Measurements from ENCODE around the gene SUDS3. TPM values are rescaled to one million over a fixed set of nuclear protein-coding genes. Genes with fewer than 3 reads are reported as not detected.
A peak's percentile ranks its signal among the peaks of the same experiment; 100 is the strongest.

Gene SUDS3
- total and polyA plus RNA-seq, 4 donors, result 10.9 to 106 (median 17.8) TPM

DNA sequence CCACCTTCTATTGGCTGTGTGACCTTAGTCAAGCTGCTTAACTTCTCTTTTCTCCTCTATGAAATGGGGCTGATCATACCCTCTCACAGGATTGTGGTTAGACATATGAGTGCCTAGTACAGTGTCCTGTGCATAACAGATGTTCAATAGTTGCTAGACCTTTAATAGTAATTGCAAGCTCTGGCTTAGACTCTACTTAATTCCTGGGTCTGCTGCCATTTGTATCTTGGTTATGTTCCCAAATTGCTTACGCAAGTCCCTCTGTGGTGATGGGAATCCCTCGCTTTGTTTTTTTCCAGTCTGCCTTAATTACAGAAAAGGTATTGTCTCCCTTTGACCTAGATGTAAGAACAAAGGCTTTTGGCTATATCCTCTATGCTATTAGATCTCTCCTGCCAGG lies 15.1 kb downstream of the SUDS3 start:
- no peak for ATAC-seq (ENCODE audit: insufficient read depth, low FRiP score)
- H3K36me3 ChIP-seq (ENCODE audit: control insufficient read depth in 4 of 4, insufficient read depth in 4 of 4, low read length in 4 of 4), result peaks cover 43 to 59% (median 48%) of the 10 kb centered on the region in 4 donors

DNA sequence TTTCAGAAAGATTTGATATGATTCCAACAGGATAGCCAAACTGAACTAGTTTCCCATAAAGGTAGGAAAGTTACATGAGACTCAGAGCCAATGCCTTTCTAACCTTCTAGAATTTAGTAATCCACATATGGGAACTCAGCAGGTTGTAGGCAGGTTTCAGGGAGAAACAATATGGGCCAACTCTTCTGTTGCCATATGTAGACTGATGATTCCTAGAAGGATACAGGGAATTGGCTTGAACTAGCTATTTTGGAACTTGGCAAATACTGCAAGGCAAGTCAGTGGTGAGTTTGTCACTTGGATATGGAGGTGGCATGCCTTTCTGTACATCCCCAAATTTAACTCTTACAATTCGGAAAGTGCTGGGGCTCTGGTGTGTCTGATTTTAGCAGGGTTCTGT lies 15.5 kb downstream of the SUDS3 start:
- H3K27ac ChIP-seq (ENCODE audit: low read depth in 1 of 2, low read length in 1 of 2), result no peak overlapping the region
- no peak for DNase-seq
- no peaks in the 10 kb centered on the region for H3K4me1 ChIP-seq (ENCODE audit: control insufficient read depth in 5 of 5, insufficient read depth in 5 of 5, low read length in 5 of 5)
- ATAC-seq (ENCODE audit: insufficient read depth, low FRiP score), result no peak
- H3K9ac ChIP-seq (ENCODE audit: insufficient read depth in 1 of 2, low read length in 2 of 2), result no peak overlapping the region
- H3K4me3 ChIP-seq, result no peak overlapping the region
- TF ChIP-seq, protein P1, sequence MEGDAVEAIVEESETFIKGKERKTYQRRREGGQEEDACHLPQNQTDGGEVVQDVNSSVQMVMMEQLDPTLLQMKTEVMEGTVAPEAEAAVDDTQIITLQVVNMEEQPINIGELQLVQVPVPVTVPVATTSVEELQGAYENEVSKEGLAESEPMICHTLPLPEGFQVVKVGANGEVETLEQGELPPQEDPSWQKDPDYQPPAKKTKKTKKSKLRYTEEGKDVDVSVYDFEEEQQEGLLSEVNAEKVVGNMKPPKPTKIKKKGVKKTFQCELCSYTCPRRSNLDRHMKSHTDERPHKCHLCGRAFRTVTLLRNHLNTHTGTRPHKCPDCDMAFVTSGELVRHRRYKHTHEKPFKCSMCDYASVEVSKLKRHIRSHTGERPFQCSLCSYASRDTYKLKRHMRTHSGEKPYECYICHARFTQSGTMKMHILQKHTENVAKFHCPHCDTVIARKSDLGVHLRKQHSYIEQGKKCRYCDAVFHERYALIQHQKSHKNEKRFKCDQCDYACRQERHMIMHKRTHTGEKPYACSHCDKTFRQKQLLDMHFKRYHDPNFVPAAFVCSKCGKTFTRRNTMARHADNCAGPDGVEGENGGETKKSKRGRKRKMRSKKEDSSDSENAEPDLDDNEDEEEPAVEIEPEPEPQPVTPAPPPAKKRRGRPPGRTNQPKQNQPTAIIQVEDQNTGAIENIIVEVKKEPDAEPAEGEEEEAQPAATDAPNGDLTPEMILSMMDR (IDR thresholded peaks at IDR 0.05; ENCODE audit: control extremely low read depth, extremely low read depth), result no peak
- no peaks in the 10 kb centered on the region for H3K9me3 ChIP-seq (ENCODE audit: control insufficient read depth in 4 of 4, insufficient read depth in 3 of 4, low read length in 3 of 4)
- H3K27me3 ChIP-seq (ENCODE audit: control insufficient read depth in 3 of 3, insufficient read depth in 3 of 3, low read length in 2 of 3), result no peaks in the 10 kb centered on the region
- H3K36me3 ChIP-seq (ENCODE audit: control insufficient read depth in 4 of 4, insufficient read depth in 4 of 4, low read length in 4 of 4), result peaks cover 40 to 57% (median 47%) of the 10 kb centered on the region in 4 donors
- WGBS, 2 donors, result 90 to 98% methylated on average over 1 of the region's 1 CpG

More for the DNA sequence above, 15.1 kb downstream of the SUDS3 start:
- WGBS, 2 donors, result 80 to 85% methylated on average over 2 of the region's 2 CpGs
- TF ChIP-seq, protein P1 (IDR thresholded peaks at IDR 0.05; ENCODE audit: control extremely low read depth, extremely low read depth), result no peak
- Histone ChIP-seq H3K27ac (ENCODE audit: low read depth in 1 of 2, low read length in 1 of 2) (no peak overlapping the region), H3K4me3 (no peak overlapping the region), H3K27me3 (ENCODE audit: control insufficient read depth in 3 of 3, insufficient read depth in 3 of 3, low read length in 2 of 3) (no peaks in the 10 kb centered on the region), H3K4me1 (ENCODE audit: control insufficient read depth in 5 of 5, insufficient read depth in 5 of 5, low read length in 5 of 5) (no peaks in the 10 kb centered on the region), H3K9me3 (ENCODE audit: control insufficient read depth in 4 of 4, insufficient read depth in 3 of 4, low read length in 3 of 4) (no peaks in the 10 kb centered on the region), H3K9ac (ENCODE audit: insufficient read depth in 1 of 2, low read length in 2 of 2) (no peak overlapping the region)
- DNase-seq, result peak in 1 of 3 donors; percentile 12

DNA sequence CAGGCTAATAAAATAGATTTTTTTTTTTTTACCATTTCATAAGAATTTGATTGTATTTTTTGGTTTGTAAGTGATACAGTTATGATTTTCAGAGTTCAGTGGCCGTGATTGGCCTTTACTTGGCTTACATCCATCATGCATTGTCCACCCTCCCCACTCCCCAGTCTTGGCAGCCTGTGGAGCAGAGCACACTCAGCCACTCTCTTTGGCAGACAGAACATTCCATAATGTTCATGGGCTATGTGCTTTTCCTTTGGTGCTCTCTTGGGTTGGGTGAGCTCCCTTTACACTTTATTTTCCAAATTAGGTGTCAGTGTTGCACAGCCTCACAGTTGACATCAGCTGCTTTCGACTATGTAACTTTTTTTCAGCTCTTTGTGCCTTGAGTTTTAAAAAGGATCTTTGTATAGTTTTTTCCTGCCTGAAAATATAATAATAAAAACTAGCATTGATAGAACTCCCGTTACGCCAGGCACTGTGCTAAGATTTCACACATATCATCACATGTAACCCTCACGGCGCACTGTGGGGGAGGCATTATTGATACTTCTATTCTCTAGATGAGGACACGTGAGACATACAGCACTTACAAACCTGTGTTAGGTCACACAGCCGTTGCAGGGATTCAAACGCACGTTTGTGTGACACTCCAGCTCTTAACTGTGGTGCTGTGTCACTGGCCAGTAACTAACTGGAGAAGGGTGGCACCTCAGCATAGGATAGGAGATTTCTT lies 21.5 kb downstream of the SUDS3 start:
- ATAC-seq (ENCODE audit: insufficient read depth, low FRiP score) (no peak), DNase-seq (peak; percentile 33 to 86 (median 80))
- no peak overlapping the region for H3K27ac ChIP-seq (ENCODE audit: low read depth in 1 of 2, low read length in 1 of 2)
- peaks cover 0 to 2% (median 0%) of the 10 kb centered on the region in 4 donors for H3K9me3 ChIP-seq (ENCODE audit: control insufficient read depth in 4 of 4, insufficient read depth in 3 of 4, low read length in 3 of 4)
- H3K36me3 ChIP-seq (ENCODE audit: control insufficient read depth in 4 of 4, insufficient read depth in 4 of 4, low read length in 4 of 4), result peaks cover 16 to 36% (median 31%) of the 10 kb centered on the region in 4 donors
- 85 to 95% methylated on average over 10 of the region's 10 CpGs for WGBS, 2 donors
- TF ChIP-seq, protein P1 (IDR thresholded peaks at IDR 0.05; ENCODE audit: control extremely low read depth, extremely low read depth), result no peak
- H3K4me1 ChIP-seq (ENCODE audit: control insufficient read depth in 5 of 5, insufficient read depth in 5 of 5, low read length in 5 of 5), result peaks cover 0 to 13% (median 0%) of the 10 kb centered on the region in 5 donors
- H3K27me3 ChIP-seq (ENCODE audit: control insufficient read depth in 3 of 3, insufficient read depth in 3 of 3, low read length in 2 of 3), result no peaks in the 10 kb centered on the region
- H3K9ac ChIP-seq (ENCODE audit: insufficient read depth in 1 of 2, low read length in 2 of 2), result no peak overlapping the region
- H3K4me3 ChIP-seq, result no peak overlapping the region
